ENCODE measurements around the gene CXCR5. TPM values are rescaled to one million over a fixed set of nuclear protein-coding genes. Genes with fewer than 3 reads are reported as not detected.

CXCR5 gene
- total and polyA plus RNA-seq, 2 donors (not counting 1 experiment from before 2014, with no cell fraction given): not detected

- Histone ChIP-seq H3K4me3 (replicated peaks in 1 of 4; ENCODE audit: control extremely low read depth in 1 of 4, insufficient read depth in 1 of 4, low read depth in 3 of 4, low read length in 4 of 4) (no peak overlapping the region), H3K9me3 (ENCODE audit: control insufficient read depth, insufficient read depth, low read depth, low read length) (no peaks in the 10 kb centered on the region), H3K27ac (ENCODE audit: insufficient read depth, low read length) (no peak overlapping the region), H3K4me1 (ENCODE audit: control insufficient read depth, extremely low read depth, insufficient read depth, low read length) (no peaks in the 10 kb centered on the region), H2AFZ (ENCODE audit: low read length) (no peak overlapping the region), H3K79me2 (ENCODE audit: control insufficient read depth, insufficient read depth, low read length) (no peaks in the 10 kb centered on the region), H3K36me3 (ENCODE audit: control insufficient read depth, insufficient read depth, low read length) (no peaks in the 10 kb centered on the region), H4K20me1 (ENCODE audit: control insufficient read depth, extremely low read depth, insufficient read depth, low read length) (no peaks in the 10 kb centered on the region), H3K4me2 (ENCODE audit: extremely low read depth, insufficient read depth, low read length) (no peak overlapping the region), H3K9ac (ENCODE audit: insufficient read depth, low read length) (no peak overlapping the region), H3K27me3 (ENCODE audit: control insufficient read depth, insufficient read depth, low read length) (no peaks in the 10 kb centered on the region)
- no peak for TF ChIP-seq EZH2 (IDR thresholded peaks at IDR 0.05; ENCODE audit: low read length, missing control alignments)
- no peak for TF ChIP-seq CTCF (conservative IDR thresholded peaks at IDR 0.05 in 1 of 2, IDR thresholded peaks at IDR 0.05 in 1 of 2; ENCODE audit: low read depth in 1 of 2, low read length in 2 of 2)
- no peak for DNase-seq (ENCODE audit: low read depth in 2 of 2)
Observed at GRCh38 chr11:118838905-118839553, 44.7 kb upstream of the CXCR5 start.

DNA sequence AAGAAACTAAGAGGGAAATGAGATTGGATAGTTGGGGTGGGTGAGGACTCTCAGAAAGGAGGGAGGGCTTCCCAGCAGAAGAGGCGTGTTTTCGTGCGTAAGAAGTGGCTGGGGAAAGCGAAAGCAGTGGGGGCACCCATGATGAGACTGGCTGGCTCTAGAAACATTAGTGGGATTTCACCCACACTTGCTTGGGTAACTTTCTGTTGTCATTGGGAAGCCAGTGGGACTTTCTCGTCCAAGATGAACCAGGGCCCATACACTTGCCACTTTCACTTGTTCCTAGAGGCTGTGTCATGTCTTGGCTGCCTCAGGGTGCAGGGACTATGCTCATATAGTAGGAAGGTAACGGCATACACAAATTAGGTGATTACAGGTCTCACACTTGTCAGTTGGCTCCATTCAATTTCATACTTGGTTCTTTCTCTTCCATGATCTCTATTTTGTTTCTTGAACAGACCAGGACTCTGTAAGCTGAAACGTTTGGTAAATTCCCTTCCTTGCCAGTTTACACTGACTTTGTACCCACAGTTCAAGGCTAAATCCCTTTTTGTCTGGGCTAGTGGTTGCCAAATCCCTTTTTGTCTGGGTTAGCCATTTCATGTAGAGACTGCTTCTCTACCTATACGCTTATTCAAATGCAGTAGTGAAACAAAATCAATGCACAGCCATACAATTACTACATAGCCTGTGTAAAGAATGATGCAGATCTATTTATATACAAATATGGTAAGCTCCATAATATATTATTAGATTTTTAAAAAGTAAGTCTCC, 42.0 kb upstream of the CXCR5 start:
- H4K20me1 ChIP-seq (ENCODE audit: control insufficient read depth, extremely low read depth, insufficient read depth, low read length): no peaks in the 10 kb centered on the region
- DNase-seq (ENCODE audit: low read depth in 2 of 2): no peak

More for the DNA sequence above, 42.0 kb upstream of the CXCR5 start:
- Histone ChIP-seq H3K4me3 (replicated peaks in 1 of 4; ENCODE audit: control extremely low read depth in 1 of 4, insufficient read depth in 1 of 4, low read depth in 3 of 4, low read length in 4 of 4) (no peak overlapping the region), H3K36me3 (ENCODE audit: control insufficient read depth, insufficient read depth, low read length) (no peaks in the 10 kb centered on the region), H3K27ac (ENCODE audit: insufficient read depth, low read length) (no peak overlapping the region), H3K4me1 (ENCODE audit: control insufficient read depth, extremely low read depth, insufficient read depth, low read length) (peaks cover 2% of the 10 kb centered on the region), H3K79me2 (ENCODE audit: control insufficient read depth, insufficient read depth, low read length) (no peaks in the 10 kb centered on the region), H3K9me3 (ENCODE audit: control insufficient read depth, insufficient read depth, low read depth, low read length) (no peaks in the 10 kb centered on the region), H2AFZ (ENCODE audit: low read length) (no peak overlapping the region), H3K27me3 (ENCODE audit: control insufficient read depth, insufficient read depth, low read length) (no peaks in the 10 kb centered on the region), H3K4me2 (ENCODE audit: extremely low read depth, insufficient read depth, low read length) (no peak overlapping the region), H3K9ac (ENCODE audit: insufficient read depth, low read length) (no peak overlapping the region)
- no peak for TF ChIP-seq CTCF (conservative IDR thresholded peaks at IDR 0.05 in 1 of 2, IDR thresholded peaks at IDR 0.05 in 1 of 2; ENCODE audit: low read depth in 1 of 2, low read length in 2 of 2)
- TF ChIP-seq EZH2 (IDR thresholded peaks at IDR 0.05; ENCODE audit: low read length, missing control alignments): no peak
